Activated CD8-positive, alpha-beta T cell treated with anti-CD3 and anti-CD28 coated beads for 36 hours (primary cell): Measurements from ENCODE around the gene RPS13. TPM values are rescaled to one million over a fixed set of nuclear protein-coding genes. Genes with fewer than 3 reads are reported as not detected.
"Not testable (repeated sequence)": the region's sequence is repeated elsewhere in the genome, so short reads cannot be mapped to it uniquely, and the experiment has no call there.

Source experiments
- ATAC-seq: fragments of 200-7000 bp; cut with Tn5 transposase; one replicate; pipeline ENCODE4 v1.10.0; 2021; ENCODE audit warnings: mild to moderate bottlenecking, moderate library complexity
- CTCF ChIA-PET: fragments of 350-600 bp; sonication (Branson Sonifier 250); formaldehyde crosslinking; loops from one replicate; lab custom pipeline; 2021; ENCODE audit warnings: antibody characterized with exemption; lab: Charles Lee
- POLR2A ChIA-PET: fragments of 350-600 bp; sonication (Branson Sonifier 250); formaldehyde crosslinking; loops from one replicate; lab custom pipeline; 2021; ENCODE audit warnings: antibody characterized with exemption; lab: Charles Lee
- DNase-seq: peaks from one replicate; pipeline ENCODE4 v3.0.0-alpha.2; 2020
- H3K27ac Mint-ChIP-seq: one replicate; pipeline ENCODE4 v1.8.0; 2021; ENCODE audit warnings: mild to moderate bottlenecking, mixed read lengths
- H3K27me3 Mint-ChIP-seq: one replicate; pipeline ENCODE4 v1.8.0; 2021; ENCODE audit warnings: mixed read lengths
- H3K36me3 Mint-ChIP-seq: one replicate; pipeline ENCODE4 v1.8.0; 2021; ENCODE audit warnings: low read depth, mixed read lengths
- H3K4me1 Mint-ChIP-seq: one replicate; pipeline ENCODE4 v1.8.0; 2021; ENCODE audit warnings: low read depth, mixed read lengths
- H3K4me3 Mint-ChIP-seq: one replicate; pipeline ENCODE4 v1.8.0; 2021; ENCODE audit warnings: mild to moderate bottlenecking, moderate library complexity, mixed read lengths
- H3K9me3 Mint-ChIP-seq: one replicate; pipeline ENCODE4 v1.8.0; 2021; ENCODE audit warnings: mixed read lengths
- intact Hi-C: fragments of 100-400 bp; cut with micrococcal nuclease; formaldehyde crosslinking; loops from one replicate; pipeline ENCODE4 v1.10.0; 2022
- total RNA-seq, 2 experiments: library from RNA; stranded (reverse); gene quantifications; one replicate each; pipeline ENCODE4 v1.2.3, GENCODE V29; 2021
- TF ChIP-seq, protein P1 (sequence below): fragments of 200-600 bp; IDR thresholded peaks from one replicate; pipeline ENCODE4 v1.8.0; 2022; ENCODE audit warnings: antibody characterized with exemption, mild to moderate bottlenecking

The RPS13 gene
- total RNA-seq, 2 experiments from 2014 or later, result 1,728 to 1,739 TPM

DNA sequence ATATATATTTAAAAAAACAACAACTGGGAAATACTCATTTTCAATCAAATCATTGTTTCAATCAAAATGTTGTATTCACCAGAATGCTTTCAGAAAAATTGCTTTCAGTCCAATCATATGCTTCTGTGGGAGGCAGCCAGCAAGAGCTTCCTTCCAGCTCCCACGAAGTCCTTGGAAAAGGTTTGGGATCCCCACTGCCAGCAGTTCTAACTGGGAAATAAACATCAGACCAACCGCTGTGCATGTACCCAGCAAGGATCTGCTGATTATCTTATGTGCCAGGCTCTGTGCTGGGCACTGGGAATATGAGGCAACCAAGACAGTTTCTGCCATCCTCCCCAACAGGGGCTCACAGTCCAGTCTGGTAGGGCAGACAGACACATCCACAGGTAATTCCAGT lies 10.8 kb downstream of the RPS13 start:
- Mint-ChIP-seq H3K9me3 (peaks cover 4% of the 10 kb centered on the region), H3K36me3 (peaks cover 2% of the 10 kb centered on the region), H3K4me3 (no peak overlapping the region), H3K27me3 (no peaks in the 10 kb centered on the region), H3K27ac (no peak overlapping the region), H3K4me1 (no peaks in the 10 kb centered on the region)
- ATAC-seq (no peak), DNase-seq (no peak)
- TF ChIP-seq, protein P1, sequence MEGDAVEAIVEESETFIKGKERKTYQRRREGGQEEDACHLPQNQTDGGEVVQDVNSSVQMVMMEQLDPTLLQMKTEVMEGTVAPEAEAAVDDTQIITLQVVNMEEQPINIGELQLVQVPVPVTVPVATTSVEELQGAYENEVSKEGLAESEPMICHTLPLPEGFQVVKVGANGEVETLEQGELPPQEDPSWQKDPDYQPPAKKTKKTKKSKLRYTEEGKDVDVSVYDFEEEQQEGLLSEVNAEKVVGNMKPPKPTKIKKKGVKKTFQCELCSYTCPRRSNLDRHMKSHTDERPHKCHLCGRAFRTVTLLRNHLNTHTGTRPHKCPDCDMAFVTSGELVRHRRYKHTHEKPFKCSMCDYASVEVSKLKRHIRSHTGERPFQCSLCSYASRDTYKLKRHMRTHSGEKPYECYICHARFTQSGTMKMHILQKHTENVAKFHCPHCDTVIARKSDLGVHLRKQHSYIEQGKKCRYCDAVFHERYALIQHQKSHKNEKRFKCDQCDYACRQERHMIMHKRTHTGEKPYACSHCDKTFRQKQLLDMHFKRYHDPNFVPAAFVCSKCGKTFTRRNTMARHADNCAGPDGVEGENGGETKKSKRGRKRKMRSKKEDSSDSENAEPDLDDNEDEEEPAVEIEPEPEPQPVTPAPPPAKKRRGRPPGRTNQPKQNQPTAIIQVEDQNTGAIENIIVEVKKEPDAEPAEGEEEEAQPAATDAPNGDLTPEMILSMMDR, result no peak
- CTCF ChIA-PET, result interaction anchor here (0.9 to 1.4 kb wide), 2 partner anchors 121 to 265 kb away, joined by 3 to 4 read pairs; no protein-coding TSS in a partner anchor
- POLR2A ChIA-PET, result interaction anchor here (2.0 kb wide), 1 partner anchor 10 kb away, joined by 7 read pairs; no protein-coding TSS in a partner anchor
- intact Hi-C loops, result no loop called here

DNA sequence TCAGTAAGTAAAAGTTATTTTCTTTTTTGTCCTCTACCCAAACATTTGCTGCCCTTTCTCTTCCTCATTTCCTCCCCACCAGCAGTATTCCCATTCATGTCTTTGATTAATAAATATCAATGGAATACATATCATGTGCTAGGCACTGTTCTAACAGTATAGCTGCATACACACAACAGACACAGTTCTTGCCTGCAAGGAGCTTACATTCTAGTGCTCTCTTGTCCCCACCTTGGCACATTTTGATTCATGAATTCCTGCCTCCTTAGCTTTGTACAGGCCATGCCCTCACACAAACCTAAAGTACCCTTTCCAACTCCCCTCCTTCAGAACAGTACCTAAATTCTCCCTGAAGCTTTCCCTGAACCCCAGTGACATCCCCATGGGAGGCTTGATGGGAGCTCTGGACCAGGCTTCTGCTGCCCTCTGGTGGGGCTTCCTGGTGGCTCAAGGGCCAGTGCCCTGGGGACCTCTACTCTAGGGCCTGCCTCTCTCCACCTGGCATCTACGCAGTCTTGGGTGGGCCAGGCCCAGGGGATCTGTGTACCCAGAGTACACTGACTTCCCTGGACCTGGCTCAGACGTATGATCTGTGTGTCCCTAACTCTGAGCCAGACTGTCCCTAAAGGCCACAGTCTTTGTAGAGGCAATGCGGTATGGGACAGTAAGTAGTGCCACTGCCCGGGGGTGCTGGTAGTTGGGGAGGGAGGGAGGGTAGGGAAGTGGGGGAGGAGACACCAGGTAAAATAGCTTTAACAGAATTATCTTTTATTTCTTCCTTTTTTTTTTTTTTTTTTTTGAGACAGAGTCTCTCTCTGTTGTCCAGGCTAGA lies 14.1 kb downstream of the RPS13 start:
- Mint-ChIP-seq H3K9me3 (peaks cover 4% of the 10 kb centered on the region), H3K27me3 (no peaks in the 10 kb centered on the region), H3K27ac (no peak overlapping the region), H3K4me3 (no peak overlapping the region), H3K4me1 (no peaks in the 10 kb centered on the region), H3K36me3 (no peaks in the 10 kb centered on the region)
- peak; percentile 77 for DNase-seq
- TF ChIP-seq, protein P1, result peak; percentile 85
- ChIA-PET POLR2A (interaction anchor here (1.2 kb wide), 1 partner anchor 117 kb away, joined by 3 read pairs; no protein-coding TSS in a partner anchor), CTCF (interaction anchor here (0.6 to 4.2 kb wide), 33 partner anchors 9 to 297 kb away, joined by 3 to 60 read pairs (median 4); no protein-coding TSS in a partner anchor)
- peak; percentile 90 for ATAC-seq
- intact Hi-C loops, result loop anchor here (5.0 kb wide), 3 partner anchors 116 to 276 kb away; no protein-coding TSS in a partner anchor

DNA sequence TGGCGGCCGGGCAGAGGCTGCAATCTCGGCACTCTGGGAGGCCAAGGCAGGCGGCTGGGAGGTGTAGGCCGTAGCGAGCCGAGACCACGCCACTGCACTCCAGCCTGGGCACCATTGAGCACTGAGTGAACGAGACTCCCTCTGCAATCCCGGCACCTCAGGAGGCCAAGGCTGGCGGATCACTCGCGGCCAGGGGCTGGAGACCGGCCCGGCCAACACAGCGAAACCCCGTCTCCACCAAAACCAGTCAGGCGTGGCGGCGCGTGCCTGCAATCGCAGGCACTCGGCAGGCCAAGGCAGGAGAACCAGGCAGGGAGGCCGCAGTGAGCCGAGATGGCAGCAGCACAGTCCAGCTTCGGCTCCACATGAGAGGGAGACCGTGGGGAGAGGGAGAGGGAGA lies 26.3 kb downstream of the RPS13 start:
- intact Hi-C loops, H3K36me3 Mint-ChIP-seq, POLR2A ChIA-PET, CTCF ChIA-PET, H3K27ac Mint-ChIP-seq, H3K4me1 Mint-ChIP-seq, ATAC-seq, H3K4me3 Mint-ChIP-seq, H3K9me3 Mint-ChIP-seq, H3K27me3 Mint-ChIP-seq, DNase-seq: not testable (repeated sequence)

DNA sequence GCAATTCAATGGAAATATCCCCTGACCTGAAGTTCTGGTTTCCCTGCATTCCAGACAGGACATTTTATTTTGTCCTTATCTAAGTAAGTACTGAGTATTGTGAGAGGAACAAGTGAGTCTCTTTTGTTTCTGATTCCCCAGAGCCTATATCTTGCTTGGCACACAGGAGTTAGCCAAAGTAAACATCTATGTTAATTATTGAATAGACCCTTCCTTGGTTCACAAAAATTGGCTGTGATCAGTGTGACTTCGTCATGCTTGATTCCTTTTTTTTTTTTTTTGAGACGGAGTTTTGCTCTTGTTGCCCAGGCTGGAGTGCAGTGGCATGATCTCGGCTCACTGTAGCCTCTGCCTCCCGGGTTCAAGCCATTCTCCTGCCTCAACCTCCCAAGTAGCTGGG lies 29.0 kb downstream of the RPS13 start:
- CTCF ChIA-PET, H3K27ac Mint-ChIP-seq, H3K36me3 Mint-ChIP-seq, H3K4me3 Mint-ChIP-seq, ATAC-seq, POLR2A ChIA-PET, H3K9me3 Mint-ChIP-seq, intact Hi-C loops, H3K27me3 Mint-ChIP-seq, DNase-seq, H3K4me1 Mint-ChIP-seq: not testable (repeated sequence)

DNA sequence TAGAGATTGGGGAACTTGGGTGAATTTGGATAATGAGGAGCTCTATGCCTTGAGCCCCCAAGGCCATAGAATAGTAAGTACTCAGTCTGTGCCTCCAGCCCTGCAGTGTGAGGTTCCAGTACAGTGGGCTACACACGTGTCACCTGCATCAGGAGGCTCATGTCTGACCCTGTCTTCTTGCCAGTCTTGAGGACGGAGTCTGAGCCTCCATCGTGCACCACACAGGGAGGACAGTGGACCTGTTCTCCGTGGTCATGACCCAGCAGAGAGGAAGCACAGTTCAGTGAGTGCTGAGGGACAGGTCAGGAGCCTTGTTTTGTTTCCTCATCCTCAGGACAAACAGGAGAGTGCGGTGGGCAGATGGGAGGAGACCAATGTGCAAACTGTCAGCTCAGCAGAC lies 30.8 kb downstream of the RPS13 start:
- Mint-ChIP-seq H3K36me3 (no peaks in the 10 kb centered on the region), H3K4me1 (no peaks in the 10 kb centered on the region), H3K27me3 (no peaks in the 10 kb centered on the region), H3K9me3 (no peaks in the 10 kb centered on the region), H3K27ac (no peak overlapping the region), H3K4me3 (no peak overlapping the region)
- ChIA-PET POLR2A (no interaction called here), CTCF (no interaction called here)
- intact Hi-C loops, result no loop called here
- TF ChIP-seq, protein P1, result no peak
- DNase-seq, result no peak
- ATAC-seq, result no peak
